SK-N-SH (cell line): ENCODE data around the gene GPSM3. TPM values are rescaled to one million over a fixed set of nuclear protein-coding genes. Genes with fewer than 3 reads are reported as not detected.

Experiments used
- CTCF ChIA-PET: fragments of 300-600, 350-600 bp; formaldehyde crosslinking; extraction: SDS; loops from one replicate; lab custom pipeline; 2021; lab: Yijun Ruan, JAX
- POLR2A ChIA-PET: fragments of 350-600 bp; sonication (Branson Sonifier 250); formaldehyde crosslinking; extraction: SDS; loops from one replicate; lab custom pipeline; 2020; ENCODE audit warnings: antibody characterized with exemption, inconsistent platforms; lab: Yijun Ruan, JAX
- DNase-seq: peaks from one replicate; pipeline ENCODE4 v3.0.0; 2012
- H2AFZ ChIP-seq: fragments of 200-600 bp; sonication (generic); 2 replicates; pipeline ENCODE4 v1.8.1; 2016; ENCODE audit warnings: antibody characterized with exemption, mild to moderate bottlenecking, low read depth
- H3F3A ChIP-seq: fragments of 200-600 bp; sonication (generic); replicated peaks from 2 replicates; pipeline ENCODE3; 2016; ENCODE audit warnings: antibody characterized with exemption, mild to moderate bottlenecking; ENCODE audit not compliant: insufficient read depth
- H3K27ac ChIP-seq, 2 experiments: fragments of 200-500 bp in 1 of 2; fragments of 200-600 bp in 1 of 2; sonication (Bioruptor generic) in 1 of 2; sonication (generic), shearing (Covaris generic) in 1 of 2; 2 replicates each; pipeline versions ENCODE4 v1.5.1 to v1.6.1; 2014 to 2016; ENCODE audit warnings: low read depth in 2 of 2, inconsistent platforms in 1 of 2, low read length in 1 of 2, mild to moderate bottlenecking in 1 of 2, mixed read lengths in 1 of 2
- H3K27me3 ChIP-seq: fragments of 200-600 bp; sonication (generic), shearing (Covaris generic); 2 replicates; pipeline ENCODE4 v1.6.1; 2016; ENCODE audit warnings: mixed run types; ENCODE audit not compliant: insufficient read depth
- H3K36me3 ChIP-seq, 2 experiments: fragments of 200-500 bp in 1 of 2; fragments of 200-600 bp in 1 of 2; sonication (Bioruptor generic) in 1 of 2; sonication (generic) in 1 of 2; replicated peaks in 1 of 2; 2 replicates each; pipeline versions ENCODE3 to v1.5.1; 2014 to 2016; ENCODE audit warnings: low read length in 1 of 2, mild to moderate bottlenecking in 1 of 2; ENCODE audit not compliant: insufficient read depth in 2 of 2, control insufficient read depth in 1 of 2
- H3K4me1 ChIP-seq, 2 experiments: fragments of 200-500 bp in 1 of 2; fragments of 200-600 bp in 1 of 2; sonication (Bioruptor generic) in 1 of 2; sonication (generic), shearing (Covaris generic) in 1 of 2; 2 replicates each; pipeline versions ENCODE4 v1.5.1 to v1.6.1; 2014 to 2016; ENCODE audit warnings: low read depth in 1 of 2, low read length in 1 of 2, mixed run types in 1 of 2; ENCODE audit not compliant: insufficient read depth in 2 of 2, control insufficient read depth in 1 of 2
- H3K4me2 ChIP-seq: fragments of 200-600 bp; sonication (generic), shearing (Covaris generic); 2 replicates; pipeline ENCODE4 v1.6.1; 2017; ENCODE audit warnings: mixed run types
- H3K4me3 ChIP-seq, 2 experiments: fragments of 200-500 bp in 1 of 2; fragments of 200-600 bp in 1 of 2; sonication (Bioruptor generic) in 1 of 2; sonication (generic), shearing (Covaris generic) in 1 of 2; 2 replicates each; pipeline versions ENCODE4 v1.5.1 to v1.8.1; 2014 to 2016; ENCODE audit warnings: low read depth in 2 of 2, inconsistent platforms in 1 of 2, low read length in 1 of 2, mild to moderate bottlenecking in 1 of 2, mixed read lengths in 1 of 2, moderate library complexity in 1 of 2
- H3K79me2 ChIP-seq: fragments of 200-600 bp; sonication (generic); 2 replicates; pipeline ENCODE4 v1.8.1; 2017; ENCODE audit warnings: mild to moderate bottlenecking; ENCODE audit not compliant: insufficient read depth
- H3K9ac ChIP-seq: fragments of 200-600 bp; sonication (generic); 2 replicates; pipeline ENCODE4 v1.6.1; 2017; ENCODE audit warnings: mixed run types
- H3K9me2 ChIP-seq: fragments of 200-600 bp; sonication (generic); 2 replicates; pipeline ENCODE4 v1.6.1; 2017; ENCODE audit warnings: mixed run types
- H3K9me3 ChIP-seq: fragments of 200-600 bp; sonication (generic); 2 replicates; pipeline ENCODE4 v1.6.1; 2017; ENCODE audit warnings: mixed run types, mild to moderate bottlenecking, moderate library complexity
- H4K20me1 ChIP-seq: fragments of 200-600 bp; sonication (generic); 2 replicates; pipeline ENCODE4 v1.6.1; 2017; ENCODE audit warnings: mild to moderate bottlenecking, mixed run types; ENCODE audit not compliant: insufficient read depth
- CHD2 ChIP-seq: fragments of 150-350 bp; IDR thresholded peaks from 2 replicates; pipeline ENCODE4 v1.6.1; 2018; ENCODE audit warnings: low read length; ENCODE audit not compliant: partially characterized antibody
- FOSL2 ChIP-seq: IDR thresholded peaks from 2 replicates; pipeline ENCODE4 v1.4.0; 2012; ENCODE audit warnings: low read depth, mild to moderate bottlenecking, moderate library complexity, borderline replicate concordance
- FOXJ3 ChIP-seq: sonication (generic); formaldehyde crosslinking; IDR thresholded peaks from 2 replicates; pipeline ENCODE4 v1.5.1; 2020; ENCODE audit warnings: mild to moderate bottlenecking, missing genetic modification reagents
- FOXM1 ChIP-seq: IDR thresholded peaks from 2 replicates; pipeline ENCODE4 v1.4.0; 2012; ENCODE audit warnings: low read depth, mild to moderate bottlenecking
- GABPA ChIP-seq: IDR thresholded peaks from 2 replicates; pipeline ENCODE4 v1.4.0; 2012; ENCODE audit warnings: low read depth, mild to moderate bottlenecking
- MXI1 ChIP-seq: IDR thresholded peaks from 2 replicates; pipeline ENCODE4 v1.6.1; 2012; ENCODE audit warnings: mild to moderate bottlenecking, low read depth, low read length, improper control_type of control experiment
- NRF1 ChIP-seq: IDR thresholded peaks from 2 replicates; pipeline ENCODE4 v1.6.1; 2012; ENCODE audit warnings: low read depth, mild to moderate bottlenecking, low read length
- POLR2AphosphoS5 ChIP-seq: IDR thresholded peaks from 2 replicates; pipeline ENCODE4 v1.6.1; 2012; ENCODE audit warnings: low read depth, low read length
- RAD21 ChIP-seq: IDR thresholded peaks from 2 replicates; pipeline ENCODE4 v1.6.1; 2012; ENCODE audit warnings: mild to moderate bottlenecking, low read length
- RCOR1 ChIP-seq: fragments of 150-350 bp; IDR thresholded peaks from 2 replicates; pipeline ENCODE4 v1.6.1; 2017; ENCODE audit warnings: antibody characterized with exemption, low read length
- RXRA ChIP-seq: IDR thresholded peaks from 2 replicates; pipeline ENCODE4 v1.4.0; 2012; ENCODE audit warnings: low read depth, mild to moderate bottlenecking, borderline replicate concordance
- SIN3A ChIP-seq: IDR thresholded peaks from 2 replicates; pipeline ENCODE4 v1.6.1; 2012; ENCODE audit warnings: low read depth, mild to moderate bottlenecking, low read length, moderate library complexity, borderline replicate concordance
- SMC3 ChIP-seq: IDR thresholded peaks from 2 replicates; pipeline ENCODE4 v1.6.1; 2012; ENCODE audit warnings: low read depth, low read length, improper control_type of control experiment
- TAF1 ChIP-seq: IDR thresholded peaks from 2 replicates; pipeline ENCODE4 v1.6.1; 2012; ENCODE audit warnings: low read depth, mild to moderate bottlenecking, low read length, moderate library complexity, borderline replicate concordance
- TEAD4 ChIP-seq: IDR thresholded peaks from 2 replicates; pipeline ENCODE4 v1.4.0; 2012; ENCODE audit warnings: mild to moderate bottlenecking, borderline replicate concordance; ENCODE audit not compliant: insufficient read depth
- USF1 ChIP-seq: IDR thresholded peaks from 2 replicates; pipeline ENCODE4 v1.4.0; 2012; ENCODE audit warnings: low read depth, borderline replicate concordance
- WGBS: methylation state at CpG from one replicate; pipeline ENCODE4 v1.1.6; 2017; ENCODE audit warnings: low lambda C conversion rate; 5-methylcytosine and 5-hydroxymethylcytosine counted together
- polyA plus RNA-seq, 3 experiments: library from polyadenylated mRNA; depleted of rRNA; stranded (reverse); fragments of >200 nt; gene quantifications; 2 replicates each; pipeline ENCODE4 v1.2.3, GENCODE V29; 2012
- TF ChIP-seq, protein P1 (sequence below): IDR thresholded peaks from 2 replicates; pipeline ENCODE4 v1.4.0; 2012; ENCODE audit warnings: low read depth
- TF ChIP-seq, protein P2 (sequence below): fragments of 200-600 bp; sonication (generic); IDR thresholded peaks from 2 replicates; pipeline ENCODE4 v1.6.1; 2017; ENCODE audit warnings: antibody characterized with exemption, mild to moderate bottlenecking, moderate library complexity

The GPSM3 gene
- polyA plus RNA-seq, 1 of the 3 experiments (the other 2 are of a cell fraction) = 1.5 TPM

DNA sequence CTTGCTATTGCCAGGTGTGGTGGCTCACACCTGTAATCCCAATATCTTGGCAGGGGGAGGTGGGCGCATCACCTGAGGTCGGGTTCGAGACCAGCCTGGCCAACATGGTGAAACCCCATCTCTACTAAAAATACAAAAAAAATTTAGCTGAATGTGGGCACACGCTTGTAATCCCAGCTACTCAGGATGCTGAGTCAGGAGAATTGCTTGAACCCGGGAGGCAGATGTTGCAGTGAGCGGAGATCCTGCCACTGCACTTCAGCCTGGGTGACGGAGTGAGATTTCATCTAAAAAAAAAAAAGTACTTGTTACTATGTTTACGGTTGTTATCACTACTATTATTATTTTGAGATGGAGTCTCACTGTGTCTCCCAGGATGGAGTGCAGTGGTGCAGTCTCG, 35.6 kb downstream of the GPSM3 start:
- TF ChIP-seq, protein P1, sequence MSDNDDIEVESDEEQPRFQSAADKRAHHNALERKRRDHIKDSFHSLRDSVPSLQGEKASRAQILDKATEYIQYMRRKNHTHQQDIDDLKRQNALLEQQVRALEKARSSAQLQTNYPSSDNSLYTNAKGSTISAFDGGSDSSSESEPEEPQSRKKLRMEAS = no peak
- TF ChIP-seq, protein P2, sequence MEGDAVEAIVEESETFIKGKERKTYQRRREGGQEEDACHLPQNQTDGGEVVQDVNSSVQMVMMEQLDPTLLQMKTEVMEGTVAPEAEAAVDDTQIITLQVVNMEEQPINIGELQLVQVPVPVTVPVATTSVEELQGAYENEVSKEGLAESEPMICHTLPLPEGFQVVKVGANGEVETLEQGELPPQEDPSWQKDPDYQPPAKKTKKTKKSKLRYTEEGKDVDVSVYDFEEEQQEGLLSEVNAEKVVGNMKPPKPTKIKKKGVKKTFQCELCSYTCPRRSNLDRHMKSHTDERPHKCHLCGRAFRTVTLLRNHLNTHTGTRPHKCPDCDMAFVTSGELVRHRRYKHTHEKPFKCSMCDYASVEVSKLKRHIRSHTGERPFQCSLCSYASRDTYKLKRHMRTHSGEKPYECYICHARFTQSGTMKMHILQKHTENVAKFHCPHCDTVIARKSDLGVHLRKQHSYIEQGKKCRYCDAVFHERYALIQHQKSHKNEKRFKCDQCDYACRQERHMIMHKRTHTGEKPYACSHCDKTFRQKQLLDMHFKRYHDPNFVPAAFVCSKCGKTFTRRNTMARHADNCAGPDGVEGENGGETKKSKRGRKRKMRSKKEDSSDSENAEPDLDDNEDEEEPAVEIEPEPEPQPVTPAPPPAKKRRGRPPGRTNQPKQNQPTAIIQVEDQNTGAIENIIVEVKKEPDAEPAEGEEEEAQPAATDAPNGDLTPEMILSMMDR = no peak
- TF ChIP-seq TAF1 = no peak
- no peak for TF ChIP-seq RCOR1
- H3K9ac ChIP-seq = no peak overlapping the region
- DNase-seq = no peak
- ChIA-PET CTCF (interaction anchor here (1.3 kb wide), 1 partner anchor 109 kb away, joined by 4 read pairs; no protein-coding TSS in a partner anchor), POLR2A (no interaction called here)
- H3K9me2 ChIP-seq = no peaks in the 10 kb centered on the region
- H3K4me2 ChIP-seq = no peak overlapping the region
- no peaks in the 10 kb centered on the region for H4K20me1 ChIP-seq
- no peak overlapping the region for H3K27ac ChIP-seq
- peaks cover 4% of the 10 kb centered on the region for H3F3A ChIP-seq
- H3K4me1 ChIP-seq = peaks cover 13 to 26% of the 10 kb centered on the region in 2 experiments; a peak in 3 of 4 replicates
- H3K36me3 ChIP-seq = peaks cover 16 to 22% of the 10 kb centered on the region in 2 experiments
- H3K4me3 ChIP-seq = no peak overlapping the region
- WGBS = 98% methylated on average over 9 of the region's 9 CpGs
- no peak overlapping the region for H2AFZ ChIP-seq
- peaks cover 19% of the 10 kb centered on the region for H3K79me2 ChIP-seq
- H3K9me3 ChIP-seq = no peaks in the 10 kb centered on the region
- H3K27me3 ChIP-seq = no peaks in the 10 kb centered on the region

GRCh38 chr6:32154514-32155161, 37.8 kb downstream of the GPSM3 start:
- DNase-seq = peak; percentile 81
- Histone ChIP-seq H3F3A (peaks cover 4% of the 10 kb centered on the region), H3K4me2 (peak overlapping the region; percentile 94), H3K27ac (peak overlapping the region; percentile 86 to 95), H3K4me1 (peaks cover 13 to 31% of the 10 kb centered on the region in 2 experiments; a peak in 3 of 4 replicates), H3K9ac (peak overlapping the region; percentile 84), H3K4me3 (peak overlapping the region; percentile 75 to 81), H2AFZ (peak overlapping the region; percentile 87), H4K20me1 (no peaks in the 10 kb centered on the region), H3K79me2 (peaks cover 19% of the 10 kb centered on the region), H3K9me3 (no peaks in the 10 kb centered on the region), H3K9me2 (no peaks in the 10 kb centered on the region)
- CTCF ChIA-PET = interaction anchor here (0.6 to 1.3 kb wide), 15 partner anchors 10 to 108 kb away, joined by 3 to 30 read pairs (median 4); partner anchors contain the start of genes EGFL8 and FKBPL
- WGBS = 6% methylated on average over 8 of the region's 34 CpGs
- TF ChIP-seq CHD2 (no peak), POLR2AphosphoS5 (no peak), SIN3A (0 out of 2 replicates have a peak, but pooled peaks have one; percentile 39), FOXM1 (no peak), FOSL2 (no peak), USF1 (no peak), MXI1 (peak; percentile 62), FOXJ3 (no peak), SMC3 (peak; percentile 60; the same call in 1 of the 2 replicates), RAD21 (peak; percentile 75), TEAD4 (no peak), RXRA (no peak), RCOR1 (no peak), GABPA (no peak), NRF1 (no peak)
- TF ChIP-seq, protein P1 = peak; percentile 62
- TF ChIP-seq, protein P2 = peak; percentile 61
- TF ChIP-seq, all 33 proteins: peak for 6
- H3K36me3 ChIP-seq = peaks cover 16 to 22% of the 10 kb centered on the region in 2 experiments
- no peaks in the 10 kb centered on the region for H3K27me3 ChIP-seq
- POLR2A ChIA-PET = interaction anchor here (1.2 kb wide), 1 partner anchor 41 kb away, joined by 5 read pairs; no protein-coding TSS in a partner anchor
